IMR-90 (cell line): ENCODE data around the gene SLIT1. TPM values are rescaled to one million over a fixed set of nuclear protein-coding genes. Genes with fewer than 3 reads are reported as not detected.

Source experiments
- ATAC-seq: fragments of 200-7000 bp; cut with Tn5 transposase; 2 replicates; pipeline ENCODE4 v1.9.1; 2020; ENCODE audit warnings: low read depth, mild to moderate bottlenecking, moderate library complexity
- BruUV-seq: library from RNA; stranded (reverse); fragments of 400-500 nt; replicated peaks from 2 replicates; lab custom pipeline; 2021; lab: Mats Ljungman, UMichigan
- CTCF ChIA-PET: fragments of 300-600 bp; formaldehyde crosslinking; extraction: SDS; loops from one replicate; lab custom pipeline; 2021; ENCODE audit warnings: antibody characterized with exemption; lab: Yijun Ruan, JAX
- POLR2A ChIA-PET: fragments of 300-600 bp; sonication (Branson Sonifier 250); formaldehyde crosslinking; loops from one replicate; lab custom pipeline; 2022; ENCODE audit warnings: antibody characterized with exemption; ENCODE audit not compliant: unreplicated experiment; lab: Charles Lee
- DNase-seq: peaks from one replicate; pipeline ENCODE4 v3.0.0; 2013
- H2AFZ ChIP-seq: replicated peaks from 2 replicates; pipeline ENCODE3; 2013; ENCODE audit warnings: low read length, mild to moderate bottlenecking; ENCODE audit not compliant: poor library complexity
- H2AK5ac ChIP-seq: 2 replicates; pipeline ENCODE4 v1.6.1; 2013; ENCODE audit warnings: low read depth, low read length, inconsistent platforms
- H2AK9ac ChIP-seq: replicated peaks from 2 replicates; pipeline ENCODE3; 2013; ENCODE audit warnings: mild to moderate bottlenecking, low read depth, low read length, moderate library complexity; ENCODE audit not compliant: poor library complexity
- H2BK120ac ChIP-seq: 2 replicates; pipeline ENCODE4 v1.6.1; 2013; ENCODE audit warnings: low read depth, low read length, inconsistent platforms
- H2BK15ac ChIP-seq: 3 replicates; pipeline ENCODE4 v1.6.1; 2013; ENCODE audit warnings: low read depth, low read length, inconsistent platforms
- H2BK20ac ChIP-seq: 2 replicates; pipeline ENCODE4 v1.6.1; 2013; ENCODE audit warnings: low read depth, mild to moderate bottlenecking, inconsistent platforms, low read length, moderate library complexity
- H2BK5ac ChIP-seq: 2 replicates; pipeline ENCODE4 v1.6.1; 2013; ENCODE audit warnings: mild to moderate bottlenecking, low read depth, low read length, inconsistent platforms; ENCODE audit not compliant: poor library complexity, severe bottlenecking
- H3K14ac ChIP-seq: replicated peaks from 2 replicates; pipeline ENCODE4 v1.6.1; 2013; ENCODE audit warnings: low read depth, low read length, inconsistent platforms
- H3K18ac ChIP-seq: 2 replicates; pipeline ENCODE4 v1.6.1; 2013; ENCODE audit warnings: low read depth, low read length, control low read depth
- H3K23ac ChIP-seq: 2 replicates; pipeline ENCODE4 v1.6.1; 2013; ENCODE audit warnings: low read depth, low read length, inconsistent platforms
- H3K27ac ChIP-seq: 2 replicates; pipeline ENCODE4 v1.5.1; 2013; ENCODE audit warnings: mild to moderate bottlenecking, control low read depth, low read length; ENCODE audit not compliant: insufficient read depth
- H3K27me3 ChIP-seq: 2 replicates; pipeline ENCODE4 v1.6.1; 2013; ENCODE audit warnings: low read length; ENCODE audit not compliant: control insufficient read depth, insufficient read depth
- H3K36me3 ChIP-seq: 2 replicates; pipeline ENCODE4 v1.6.1; 2013; ENCODE audit warnings: low read length, mixed read lengths; ENCODE audit not compliant: control insufficient read depth, insufficient read depth
- H3K4ac ChIP-seq: 2 replicates; pipeline ENCODE4 v1.6.1; 2013; ENCODE audit warnings: low read depth, low read length, inconsistent platforms
- H3K4me1 ChIP-seq: 2 replicates; pipeline ENCODE4 v1.6.1; 2013; ENCODE audit warnings: low read length, mixed read lengths; ENCODE audit not compliant: control insufficient read depth, insufficient read depth
- H3K4me2 ChIP-seq: 2 replicates; pipeline ENCODE4 v1.6.1; 2013; ENCODE audit warnings: low read depth, mild to moderate bottlenecking, control low read depth, low read length, moderate library complexity
- H3K4me3 ChIP-seq: 2 replicates; pipeline ENCODE4 v1.5.1; 2013; ENCODE audit warnings: low read depth, mild to moderate bottlenecking, control low read depth, low read length, moderate library complexity; ENCODE audit not compliant: insufficient read depth
- H3K56ac ChIP-seq: 2 replicates; pipeline ENCODE4 v1.6.1; 2013; ENCODE audit warnings: low read length, inconsistent platforms; ENCODE audit not compliant: insufficient read depth; ENCODE audit errors: extremely low read depth
- H3K79me1 ChIP-seq, 2 experiments: 2 replicates each; pipeline ENCODE4 v1.6.1; 2013; ENCODE audit warnings: low read length in 2 of 2, inconsistent platforms in 1 of 2, low read depth in 1 of 2
- H3K9ac ChIP-seq: 2 replicates; pipeline ENCODE4 v1.6.1; 2013; ENCODE audit warnings: low read depth, low read length, control low read depth
- H3K9me1 ChIP-seq: 2 replicates; pipeline ENCODE4 v1.6.1; 2013; ENCODE audit warnings: low read length, inconsistent platforms; ENCODE audit not compliant: insufficient read depth
- H3K9me3 ChIP-seq: 2 replicates; pipeline ENCODE4 v1.6.1; 2013; ENCODE audit warnings: low read length; ENCODE audit not compliant: control insufficient read depth, insufficient read depth
- H4K20me1 ChIP-seq: 2 replicates; pipeline ENCODE4 v1.6.1; 2013; ENCODE audit warnings: low read length, inconsistent platforms; ENCODE audit not compliant: insufficient read depth
- H4K5ac ChIP-seq: 2 replicates; pipeline ENCODE4 v1.6.1; 2013; ENCODE audit warnings: mild to moderate bottlenecking, low read depth, low read length, control low read depth
- H4K8ac ChIP-seq, 2 experiments: 2 replicates each; pipeline ENCODE4 v1.6.1; 2013; ENCODE audit warnings: low read depth in 2 of 2, low read length in 2 of 2, control low read depth in 1 of 2, inconsistent platforms in 1 of 2
- H4K91ac ChIP-seq: 2 replicates; pipeline ENCODE4 v1.6.1; 2013; ENCODE audit warnings: low read depth, low read length, inconsistent platforms; ENCODE audit not compliant: insufficient read depth
- BHLHE40 ChIP-seq: fragments of 150-350 bp; IDR thresholded peaks from 2 replicates; pipeline ENCODE4 v1.6.1; 2016; ENCODE audit warnings: mild to moderate bottlenecking, low read depth, low read length
- CEBPB ChIP-seq: IDR thresholded peaks from 2 replicates; pipeline ENCODE4 v1.6.1; 2012; ENCODE audit warnings: low read depth, low read length, improper control_type of control experiment
- CHD1 ChIP-seq: IDR thresholded peaks from 2 replicates; pipeline ENCODE4 v1.6.1; 2012; ENCODE audit warnings: low read depth, low read length, improper control_type of control experiment
- FOS ChIP-seq: fragments of 150-350 bp; IDR thresholded peaks from 2 replicates; pipeline ENCODE4 v1.6.1; 2016; ENCODE audit warnings: low read depth, low read length
- MAFK ChIP-seq: IDR thresholded peaks from 2 replicates; pipeline ENCODE4 v1.6.1; 2012; ENCODE audit warnings: low read depth, low read length, improper control_type of control experiment
- MAZ ChIP-seq: IDR thresholded peaks from 2 replicates; pipeline ENCODE4 v1.6.1; 2012; ENCODE audit warnings: low read depth, mild to moderate bottlenecking, low read length, improper control_type of control experiment, moderate library complexity, borderline replicate concordance
- MXI1 ChIP-seq: IDR thresholded peaks from 2 replicates; pipeline ENCODE4 v1.6.1; 2012; ENCODE audit warnings: low read depth, mild to moderate bottlenecking, low read length, moderate library complexity, borderline replicate concordance
- NFE2L2 ChIP-seq: fragments of 150-350 bp; IDR thresholded peaks from 2 replicates; pipeline ENCODE4 v1.6.1; 2016; ENCODE audit warnings: low read depth, mild to moderate bottlenecking, low read length
- POLR2A ChIP-seq: IDR thresholded peaks from 2 replicates; pipeline ENCODE4 v1.6.1; 2012; ENCODE audit warnings: mild to moderate bottlenecking, low read depth, low read length
- RAD21 ChIP-seq: IDR thresholded peaks from 2 replicates; pipeline ENCODE4 v1.6.1; 2012; ENCODE audit warnings: low read length, improper control_type of control experiment
- RCOR1 ChIP-seq: IDR thresholded peaks from 2 replicates; pipeline ENCODE4 v1.6.1; 2012; ENCODE audit warnings: mild to moderate bottlenecking, low read length, improper control_type of control experiment; ENCODE audit not compliant: insufficient replicate concordance
- RFX5 ChIP-seq: IDR thresholded peaks from 2 replicates; pipeline ENCODE4 v1.8.0; 2012; ENCODE audit warnings: low read depth, mild to moderate bottlenecking, low read length, moderate library complexity
- SMC3 ChIP-seq: fragments of 150-350 bp; IDR thresholded peaks from 2 replicates; pipeline ENCODE4 v1.6.1; 2016; ENCODE audit warnings: low read depth, mild to moderate bottlenecking, antibody characterized with exemption, low read length, moderate library complexity
- WGBS, 2 experiments: methylation state at CpG; one replicate each; pipeline versions ENCODE4 v1.1.5 to v1.1.7; 2013; ENCODE audit warnings: missing lambda C conversion rate in 2 of 2; ENCODE audit not compliant: insufficient read length in 1 of 2; ENCODE audit errors: extremely low coverage in 2 of 2; 5-methylcytosine and 5-hydroxymethylcytosine counted together
- dilution Hi-C: fragments of 300-500 bp; cut with HindIII; formaldehyde crosslinking; loops from one replicate; pipeline ENCODE4 v1.14.3; 2018; ENCODE audit warnings: low sequenced_read_pairs; ENCODE audit not compliant: unreplicated experiment
- in situ Hi-C: fragments of 300-500 bp; cut with MboI; formaldehyde crosslinking; loops from 3 replicates; pipeline ENCODE4 v1.14.3; 2019; ENCODE audit warnings: low sequenced_read_pairs, inconsistent platforms, mixed read lengths
- intact Hi-C: fragments of 100-400 bp; cut with micrococcal nuclease; formaldehyde crosslinking; loops from 2 replicates; pipeline ENCODE4 v1.10.0; 2022
- polyA plus RNA-seq, 3 experiments: library from polyadenylated mRNA; depleted of rRNA; stranded (reverse); fragments of >200 nt; gene quantifications; 2 replicates each; pipeline ENCODE4 v1.2.3, GENCODE V29; 2012; ENCODE audit warnings: low replicate concordance in 1 of 3
- total RNA-seq: library from RNA; depleted of rRNA; stranded (reverse); fragments of >200 nt; gene quantifications from 2 replicates; pipeline ENCODE4 v1.2.3, GENCODE V29; 2012
- TF ChIP-seq, protein P1 (sequence below): conservative IDR thresholded peaks from 2 replicates; pipeline ENCODE4 v1.5.1; 2012; ENCODE audit warnings: mild to moderate bottlenecking, low read depth, low read length, improper control_type of control experiment
- TF ChIP-seq, protein P2 (sequence below): fragments of 150-350 bp; IDR thresholded peaks from 2 replicates; pipeline ENCODE4 v1.6.1; 2016; ENCODE audit warnings: low read depth, mild to moderate bottlenecking, low read length, moderate library complexity, borderline replicate concordance
- TF ChIP-seq, protein P3 (sequence below): fragments of 150-350 bp; IDR thresholded peaks from 2 replicates; pipeline ENCODE4 v1.6.1; 2017; ENCODE audit warnings: mild to moderate bottlenecking, antibody characterized with exemption, low read length, low read depth

SLIT1 gene
- total and polyA plus RNA-seq, 2 of the 4 experiments (the other 2 are of a cell fraction) = under 0.01 TPM

DNA sequence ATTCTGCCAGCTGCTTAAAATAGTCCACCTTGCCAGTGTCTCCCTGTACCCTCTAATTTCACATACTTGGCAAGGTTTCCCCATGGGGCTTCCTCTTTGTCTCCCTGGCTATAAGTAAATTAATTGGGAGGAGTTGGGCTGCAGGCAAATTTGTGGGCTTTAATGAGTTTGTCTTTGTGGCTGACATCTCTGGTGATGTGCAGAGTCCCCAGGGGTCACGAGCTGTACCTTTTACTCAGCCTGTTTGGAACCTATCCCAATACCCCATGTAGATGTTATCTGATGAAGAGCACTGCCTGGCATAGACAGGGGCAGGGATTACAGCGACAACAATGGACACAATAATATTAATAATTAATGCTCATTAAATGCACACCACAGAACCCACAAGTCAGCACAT is 132.5 kb downstream of the SLIT1 start:
- CTCF ChIA-PET = no interaction called here

More for the DNA sequence above, 132.5 kb downstream of the SLIT1 start:
- Histone ChIP-seq H4K5ac (no peak overlapping the region), H3K9me3 (no peaks in the 10 kb centered on the region; the same call in 1 of the 2 replicates), H3K4me3 (no peak overlapping the region), H3K4me1 (no peaks in the 10 kb centered on the region), H3K18ac (no peak overlapping the region), H3K14ac (no peak overlapping the region), H2AK9ac (no peak overlapping the region), H3K9me1 (no peaks in the 10 kb centered on the region), H4K20me1 (no peaks in the 10 kb centered on the region), H3K4me2 (no peak overlapping the region), H4K8ac (no peak overlapping the region), H3K27me3 (peaks cover 50% of the 10 kb centered on the region), H2AK5ac (no peak overlapping the region), H2BK15ac (no peak overlapping the region), H2BK5ac (no peak overlapping the region), H3K36me3 (no peaks in the 10 kb centered on the region), H2AFZ (no peak overlapping the region), H3K56ac (no peak overlapping the region), H3K79me1 (no peaks in the 10 kb centered on the region), H3K23ac (no peak overlapping the region), H3K9ac (no peak overlapping the region), H2BK120ac (no peak overlapping the region), H2BK20ac (no peak overlapping the region), H4K91ac (no peak overlapping the region), H3K27ac (no peak overlapping the region), H3K4ac (no peak overlapping the region)
- no peak for ATAC-seq
- DNase-seq = no peak
- no TSS peak for BruUV-seq
- WGBS, 2 experiments = no CpG with 5 or more reads among the region's 2 CpGs
- POLR2A ChIA-PET = no interaction called here
- in situ Hi-C loops (no loop called here), dilution Hi-C loops (no loop called here), intact Hi-C loops (no loop called here)
- TF ChIP-seq POLR2A (no peak), MAZ (no peak), CEBPB (no peak), RFX5 (no peak), SMC3 (no peak), BHLHE40 (no peak), MAFK (no peak), CHD1 (no peak), RCOR1 (no peak), MXI1 (no peak), RAD21 (no peak), NFE2L2 (no peak), FOS (no peak)
- TF ChIP-seq, protein P1, sequence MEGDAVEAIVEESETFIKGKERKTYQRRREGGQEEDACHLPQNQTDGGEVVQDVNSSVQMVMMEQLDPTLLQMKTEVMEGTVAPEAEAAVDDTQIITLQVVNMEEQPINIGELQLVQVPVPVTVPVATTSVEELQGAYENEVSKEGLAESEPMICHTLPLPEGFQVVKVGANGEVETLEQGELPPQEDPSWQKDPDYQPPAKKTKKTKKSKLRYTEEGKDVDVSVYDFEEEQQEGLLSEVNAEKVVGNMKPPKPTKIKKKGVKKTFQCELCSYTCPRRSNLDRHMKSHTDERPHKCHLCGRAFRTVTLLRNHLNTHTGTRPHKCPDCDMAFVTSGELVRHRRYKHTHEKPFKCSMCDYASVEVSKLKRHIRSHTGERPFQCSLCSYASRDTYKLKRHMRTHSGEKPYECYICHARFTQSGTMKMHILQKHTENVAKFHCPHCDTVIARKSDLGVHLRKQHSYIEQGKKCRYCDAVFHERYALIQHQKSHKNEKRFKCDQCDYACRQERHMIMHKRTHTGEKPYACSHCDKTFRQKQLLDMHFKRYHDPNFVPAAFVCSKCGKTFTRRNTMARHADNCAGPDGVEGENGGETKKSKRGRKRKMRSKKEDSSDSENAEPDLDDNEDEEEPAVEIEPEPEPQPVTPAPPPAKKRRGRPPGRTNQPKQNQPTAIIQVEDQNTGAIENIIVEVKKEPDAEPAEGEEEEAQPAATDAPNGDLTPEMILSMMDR = no peak
- TF ChIP-seq, protein P2, sequence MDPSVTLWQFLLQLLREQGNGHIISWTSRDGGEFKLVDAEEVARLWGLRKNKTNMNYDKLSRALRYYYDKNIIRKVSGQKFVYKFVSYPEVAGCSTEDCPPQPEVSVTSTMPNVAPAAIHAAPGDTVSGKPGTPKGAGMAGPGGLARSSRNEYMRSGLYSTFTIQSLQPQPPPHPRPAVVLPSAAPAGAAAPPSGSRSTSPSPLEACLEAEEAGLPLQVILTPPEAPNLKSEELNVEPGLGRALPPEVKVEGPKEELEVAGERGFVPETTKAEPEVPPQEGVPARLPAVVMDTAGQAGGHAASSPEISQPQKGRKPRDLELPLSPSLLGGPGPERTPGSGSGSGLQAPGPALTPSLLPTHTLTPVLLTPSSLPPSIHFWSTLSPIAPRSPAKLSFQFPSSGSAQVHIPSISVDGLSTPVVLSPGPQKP = no peak
- TF ChIP-seq, protein P3, sequence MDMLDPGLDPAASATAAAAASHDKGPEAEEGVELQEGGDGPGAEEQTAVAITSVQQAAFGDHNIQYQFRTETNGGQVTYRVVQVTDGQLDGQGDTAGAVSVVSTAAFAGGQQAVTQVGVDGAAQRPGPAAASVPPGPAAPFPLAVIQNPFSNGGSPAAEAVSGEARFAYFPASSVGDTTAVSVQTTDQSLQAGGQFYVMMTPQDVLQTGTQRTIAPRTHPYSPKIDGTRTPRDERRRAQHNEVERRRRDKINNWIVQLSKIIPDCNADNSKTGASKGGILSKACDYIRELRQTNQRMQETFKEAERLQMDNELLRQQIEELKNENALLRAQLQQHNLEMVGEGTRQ = no peak
